Mesenteric fat pad (tissue), 1 donor: ENCODE measurements around the gene MRPL53. TPM values are rescaled to one million over a fixed set of nuclear protein-coding genes. Genes with fewer than 3 reads are reported as not detected.
A peak's percentile ranks its signal among the peaks of the same experiment; 100 is the strongest.
"Not testable (repeated sequence)": the region's sequence is repeated elsewhere in the genome, so short reads cannot be mapped to it uniquely, and the experiment has no call there.

Experiments
- DNase-seq: peaks from one replicate; pipeline ENCODE4 v3.0.0-alpha.2; 2020; ENCODE audit warnings: low spot score
- total RNA-seq: library from RNA; stranded (reverse); fragmentation: NEBNext Ultra II Directional; extraction: Animal tissue kit (Norgen Biotek cat#: 25700); gene quantifications from one replicate; pipeline ENCODE4 v1.2.1, GENCODE V29; 2021
- donor health status: DM: yes; HTN: yes; CAD: no.

The MRPL53 gene
- total RNA-seq, 1 donor from 2014 or later, result 102 TPM

DNA sequence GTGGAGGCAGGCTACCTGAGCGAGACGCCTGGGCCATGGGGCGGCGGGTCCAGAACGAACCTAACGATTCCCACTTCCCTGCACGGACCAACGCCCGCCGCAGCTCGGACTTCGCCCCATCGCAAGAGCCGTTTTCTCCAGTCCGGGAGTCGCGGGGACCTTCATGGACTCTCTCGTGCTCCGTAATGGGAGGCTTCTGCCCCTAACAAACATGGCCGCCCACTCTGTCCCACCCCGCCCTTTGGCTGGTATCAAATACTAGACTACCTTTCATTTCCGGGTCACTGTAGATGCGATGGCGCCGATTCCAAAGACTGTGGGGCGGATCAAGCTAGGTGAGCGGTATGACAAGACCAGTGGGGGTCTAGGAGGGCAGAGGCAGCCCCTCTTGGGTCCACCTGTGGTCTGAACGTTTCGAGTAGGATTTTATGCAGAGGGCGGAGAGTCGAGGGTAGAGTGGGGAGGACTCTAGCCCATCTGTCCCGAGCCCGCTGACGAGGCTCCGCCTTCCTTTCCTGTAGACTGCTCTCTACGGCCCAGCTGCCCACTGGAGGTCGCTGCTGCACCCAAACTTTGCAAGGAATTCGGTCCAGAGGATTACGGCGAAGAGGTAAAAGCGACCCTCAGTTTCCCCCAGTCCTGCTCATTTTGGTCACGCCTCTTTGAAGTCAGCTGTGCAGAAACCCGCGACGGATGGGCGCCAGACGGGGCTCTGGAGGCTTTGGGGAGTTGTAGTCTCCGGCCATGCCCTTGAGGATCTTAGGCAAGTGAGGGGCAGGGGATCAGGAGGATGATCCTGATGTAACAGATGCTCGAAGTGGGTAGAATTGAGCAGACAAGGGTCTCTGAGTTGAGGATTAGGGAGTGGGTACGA lies 10.6 kb upstream of the MRPL53 start, which contains the start of the genes CCDC142 and TTC31:
CCDC142 (minus strand) TSS at position 198 of the 874 bp plus-strand sequence; CDS start at position 37, 161 bp downstream.
TTC31 (plus strand) TSS at position 281 of the 874 bp plus-strand sequence; CDS start at position 296, 15 bp downstream.
- peak; percentile 96 for DNase-seq

DNA sequence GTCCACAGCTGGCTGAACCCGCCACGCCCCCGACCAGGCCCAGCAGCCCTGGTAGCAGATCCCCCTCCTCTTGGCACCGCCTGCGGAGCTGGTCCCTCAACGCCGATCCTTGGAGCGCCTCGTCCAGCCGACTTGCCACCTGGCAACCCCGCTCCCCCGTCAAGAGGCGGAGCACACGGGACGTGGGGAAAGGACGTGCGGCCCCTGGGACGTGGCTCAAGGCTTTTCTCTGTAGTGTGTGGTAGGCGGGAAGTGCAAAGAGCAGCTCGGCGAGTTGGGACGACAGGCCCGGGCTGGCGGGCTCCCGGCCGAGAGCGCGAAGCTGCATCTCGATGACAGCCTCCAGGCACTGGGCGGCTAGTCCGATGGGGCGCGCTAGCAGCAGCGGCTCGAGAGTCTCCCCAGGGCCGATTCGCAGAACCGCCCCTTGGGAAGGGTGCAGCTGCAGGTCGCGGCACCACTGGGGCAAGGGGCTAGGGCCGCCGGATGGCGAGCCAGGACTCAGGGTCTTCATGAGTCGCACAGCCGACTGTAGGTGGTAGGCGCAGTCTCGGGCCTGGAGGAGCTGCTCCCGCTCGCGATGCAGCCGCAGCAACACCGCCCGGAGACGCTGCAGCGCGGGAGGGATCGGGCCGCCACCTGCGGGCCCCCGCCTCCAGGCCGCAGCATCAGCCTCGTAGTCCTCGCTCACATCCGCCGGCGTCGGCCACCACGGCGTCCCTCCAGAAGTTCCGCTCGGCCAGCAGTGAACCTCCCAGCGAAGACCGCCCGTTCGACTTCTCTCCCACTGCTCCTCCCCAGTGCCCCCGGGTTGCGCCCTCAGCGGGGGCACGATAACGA lies 9.7 kb upstream of the MRPL53 start:
- DNase-seq, result no peak

DNA sequence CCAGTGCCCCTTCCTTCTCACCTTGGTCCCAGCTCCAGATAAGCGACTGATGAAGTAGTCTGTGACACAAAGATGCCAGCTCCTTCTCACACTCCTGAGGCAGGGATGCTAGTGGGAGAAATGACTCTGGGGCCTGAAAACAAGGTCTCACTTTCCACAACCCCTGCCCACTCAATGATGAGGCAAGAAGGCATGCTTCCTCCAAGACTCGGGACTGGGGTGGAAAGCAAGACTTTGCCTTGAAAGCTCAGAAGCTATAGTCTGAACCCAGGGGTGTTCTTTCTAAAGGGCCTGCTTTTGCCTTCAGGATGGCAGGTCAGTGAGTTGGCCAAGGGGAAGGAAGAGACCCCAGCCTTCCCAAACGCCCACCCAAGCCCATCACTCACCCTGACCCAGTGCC lies 9.0 kb upstream of the MRPL53 start:
- DNase-seq, result no peak

DNA sequence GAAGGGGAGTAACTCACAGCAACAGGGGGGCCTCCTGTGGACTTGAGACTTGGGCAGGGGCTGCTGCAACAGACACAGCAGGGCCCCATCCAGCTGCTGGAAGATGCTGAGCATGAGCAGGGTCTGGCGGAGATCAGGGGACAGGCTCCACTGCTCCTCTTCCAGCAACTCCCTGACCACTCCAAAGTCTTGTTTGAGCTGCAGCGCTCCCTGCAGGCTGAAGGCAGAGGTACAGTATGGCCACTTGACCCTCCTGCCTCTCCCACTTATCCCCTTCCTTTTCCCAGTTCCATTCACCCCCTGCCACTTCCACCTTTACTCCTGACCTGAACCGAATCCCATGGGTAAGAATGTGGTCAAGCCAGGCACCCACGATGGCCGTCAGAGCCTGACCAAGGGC lies 2.4 kb upstream of the MRPL53 start:
- DNase-seq, result no peak

DNA sequence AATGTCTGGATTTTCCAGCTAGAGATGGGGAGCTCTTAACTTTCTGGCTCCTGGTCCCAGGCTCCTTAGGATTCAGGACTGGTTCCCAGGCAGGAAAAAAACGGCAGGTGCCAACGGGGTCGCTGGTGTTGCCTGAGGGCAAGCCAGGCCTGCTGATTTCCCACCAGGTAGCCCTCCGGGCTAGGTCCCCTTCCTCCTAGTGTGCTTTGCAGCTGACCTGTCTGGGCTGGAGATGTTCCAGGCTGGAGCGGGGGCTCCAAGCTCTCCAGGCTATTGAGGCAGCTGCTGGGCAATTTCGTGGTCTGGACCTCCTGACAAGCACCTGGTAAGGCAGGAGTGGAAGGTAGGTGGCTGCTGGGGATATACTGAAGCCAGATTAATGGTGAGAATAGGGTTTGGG lies 2.0 kb upstream of the MRPL53 start:
- no peak for DNase-seq

DNA sequence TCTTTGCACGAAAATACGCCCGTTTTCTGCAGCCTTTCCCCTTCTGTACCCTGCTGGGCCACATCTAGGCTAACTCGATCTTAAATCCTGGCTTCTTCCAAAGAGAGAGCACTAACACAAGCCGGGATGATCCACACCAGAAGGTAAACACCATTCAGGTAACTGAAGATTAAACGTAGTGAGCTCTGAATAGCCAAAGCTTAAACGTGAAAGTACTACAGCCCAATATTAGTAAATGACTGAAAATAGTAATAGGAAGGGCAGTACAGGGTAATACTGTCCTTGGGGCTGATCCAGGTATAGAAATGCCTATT lies 422 bp upstream of the MRPL53 start:
- DNase-seq, result no peak

DNA sequence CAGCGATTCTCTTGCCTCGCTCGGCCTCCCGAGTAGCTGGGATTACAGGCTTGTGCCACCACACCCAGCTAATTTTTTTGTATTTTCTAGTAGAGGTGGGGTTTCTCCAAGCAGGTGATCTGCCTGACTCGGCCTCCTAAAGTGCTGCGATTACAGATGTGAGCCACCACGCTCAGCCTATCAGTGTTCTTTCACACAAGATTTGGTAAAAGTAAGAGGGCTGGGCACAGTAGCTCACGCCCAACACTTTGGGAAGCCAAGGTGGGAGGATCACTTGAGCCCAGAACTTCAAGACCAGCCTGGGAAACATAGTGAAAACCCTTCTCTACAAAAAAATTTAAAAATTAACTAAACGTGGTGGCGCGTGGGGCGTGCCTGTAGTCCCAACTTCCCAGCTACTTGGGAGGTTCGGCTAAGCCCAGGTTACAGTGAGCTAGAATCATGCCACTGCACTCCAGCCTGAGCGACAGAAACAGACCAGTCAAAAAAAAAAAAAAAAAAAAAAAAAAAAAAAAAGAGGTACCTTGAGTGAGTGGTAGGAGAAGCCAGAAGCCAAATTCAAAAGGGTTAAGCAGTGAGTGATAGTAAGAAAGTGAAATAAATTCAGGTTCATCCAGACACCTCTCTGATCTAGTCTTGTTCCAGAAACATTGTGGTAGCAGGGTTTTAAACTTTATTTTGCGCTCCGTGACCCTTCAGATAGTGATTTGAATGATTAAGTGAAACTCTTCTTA lies 981 bp downstream of the MRPL53 start:
- DNase-seq, result no peak

DNA sequence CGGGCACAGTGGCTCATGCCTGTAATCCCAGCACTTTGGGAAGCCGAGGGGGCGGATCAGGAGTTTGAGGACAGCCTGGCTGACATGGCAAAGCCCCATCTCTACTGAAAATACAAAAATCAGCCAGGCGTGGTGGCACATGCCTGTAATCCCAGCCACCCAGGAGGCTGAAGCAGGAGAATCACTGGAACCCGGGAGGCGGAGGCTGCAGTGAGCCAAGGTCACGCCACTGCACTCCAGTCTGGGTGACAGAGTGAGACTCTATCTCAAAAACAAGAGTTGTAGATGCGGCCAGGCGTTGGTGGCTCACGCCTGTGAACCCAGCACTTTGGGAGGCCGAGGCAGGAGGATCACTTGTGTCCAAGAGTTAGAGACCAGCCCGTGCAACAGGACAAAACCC lies 1.7 kb downstream of the MRPL53 start:
- not testable (repeated sequence) for DNase-seq

DNA sequence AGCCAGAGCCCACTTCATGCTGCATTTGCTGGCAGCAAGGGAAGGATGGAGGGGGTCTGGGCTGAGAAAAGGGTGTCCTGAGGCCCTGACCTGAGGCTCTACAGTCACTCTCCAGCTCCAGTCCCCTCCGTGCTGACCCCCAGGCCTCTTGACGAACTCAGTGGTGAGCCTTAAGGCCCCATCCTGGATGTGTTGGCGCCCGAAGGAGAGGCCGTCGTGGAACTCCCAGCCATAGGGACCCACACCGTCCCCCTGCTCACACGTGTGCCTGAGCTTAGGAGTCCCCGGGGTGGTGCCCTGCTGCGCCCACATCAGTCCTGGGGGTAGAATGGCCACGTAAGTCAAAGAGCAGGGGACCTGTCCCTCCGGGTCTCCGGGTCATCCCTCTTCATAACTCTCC lies 8.1 kb downstream of the MRPL53 start:
- DNase-seq, result no peak

DNA sequence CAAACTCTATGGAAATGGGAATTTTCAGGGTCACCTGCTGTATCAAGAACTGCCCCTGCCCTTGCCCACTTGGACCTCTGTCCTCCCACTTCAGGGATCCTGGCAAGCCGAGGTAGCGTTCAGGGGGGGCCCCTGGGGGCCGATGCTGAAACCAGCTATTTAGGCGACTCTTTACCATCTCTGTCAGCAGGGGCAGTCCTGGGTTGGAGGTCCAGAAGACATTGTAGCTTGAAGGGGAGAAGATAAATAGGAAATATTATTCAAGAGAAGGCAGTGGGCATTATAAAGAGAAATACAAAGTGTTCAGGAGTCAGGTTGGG lies 9.7 kb downstream of the MRPL53 start:
- DNase-seq, result no peak

DNA sequence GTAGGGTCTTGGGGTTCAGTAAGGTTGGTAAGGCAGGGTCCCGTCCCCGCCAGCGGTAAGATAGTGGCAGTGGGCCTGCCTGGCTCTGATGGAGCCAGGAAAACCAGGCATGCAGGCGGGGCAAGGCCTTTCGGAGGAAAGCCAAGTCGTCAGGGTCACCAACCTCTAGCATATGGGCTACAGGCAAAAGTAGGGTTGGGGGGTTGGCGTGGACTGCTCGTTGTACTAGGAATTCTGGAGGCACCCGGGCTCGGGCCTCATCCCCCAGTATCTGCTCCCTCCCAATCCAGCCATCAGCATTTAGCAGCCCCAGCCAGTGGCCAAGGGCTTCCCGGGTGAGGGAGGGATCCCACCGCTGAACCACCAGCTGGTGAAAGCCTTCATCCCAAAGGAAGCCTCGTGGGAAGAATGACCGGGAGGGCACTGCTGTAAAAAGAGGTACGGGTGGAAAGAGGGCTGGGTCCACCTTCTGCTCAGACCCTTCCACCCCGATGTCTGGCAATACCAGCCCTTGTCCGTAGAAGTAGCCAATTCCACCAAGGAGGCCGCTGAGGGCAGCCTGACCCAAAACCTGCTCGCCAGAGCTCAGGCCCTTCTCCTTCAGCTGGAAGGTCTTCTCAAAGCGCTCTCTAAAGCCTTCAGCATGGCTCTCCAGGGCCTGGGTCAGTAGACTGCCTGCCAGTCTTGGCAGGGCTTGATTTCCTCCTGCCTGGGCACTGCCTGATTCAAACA lies 10.3 kb downstream of the MRPL53 start:
- DNase-seq, result no peak

DNA sequence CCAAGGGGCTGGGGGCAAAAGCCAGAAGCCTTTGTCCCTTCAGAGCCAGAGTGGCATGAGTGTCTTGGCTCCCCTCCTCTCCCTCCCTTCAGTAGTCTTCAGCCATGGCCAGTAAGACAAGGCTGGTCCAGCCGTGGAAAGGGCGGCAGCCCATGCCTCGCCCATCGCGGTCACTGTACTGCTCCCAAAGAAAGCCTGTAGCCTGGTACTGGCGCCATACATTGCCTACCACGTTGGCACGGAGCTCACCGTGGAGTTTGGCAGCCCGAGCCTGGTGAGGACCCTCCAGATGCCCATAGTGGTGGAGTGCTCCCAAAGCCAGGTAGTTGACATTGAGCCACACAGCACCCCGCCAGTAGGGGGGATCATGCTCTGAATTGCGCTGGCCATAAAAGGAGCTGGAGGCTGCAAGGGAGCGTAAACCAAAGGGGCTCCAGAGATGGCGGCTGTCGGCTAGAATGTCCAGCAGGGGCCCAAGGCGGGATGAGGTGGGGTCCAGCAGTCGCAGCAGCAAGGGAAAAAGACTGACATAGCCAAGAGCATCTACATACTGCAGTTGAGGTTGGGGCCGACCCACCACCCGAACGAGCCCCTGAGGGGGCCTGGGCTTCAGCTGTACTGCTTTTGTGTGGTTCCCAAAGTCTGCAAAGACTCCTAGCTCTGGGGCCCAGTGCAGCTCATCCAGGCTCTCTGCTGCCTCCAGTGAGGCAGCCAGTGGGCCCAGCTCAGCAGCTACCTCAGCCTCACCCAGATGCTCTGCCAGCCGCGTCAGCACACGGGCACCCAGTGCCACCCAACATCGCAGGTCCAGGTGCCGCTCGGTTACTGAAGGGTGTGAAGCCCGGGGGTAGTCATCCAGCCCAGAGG lies 11.1 kb downstream of the MRPL53 start:
- no peak for DNase-seq

DNA sequence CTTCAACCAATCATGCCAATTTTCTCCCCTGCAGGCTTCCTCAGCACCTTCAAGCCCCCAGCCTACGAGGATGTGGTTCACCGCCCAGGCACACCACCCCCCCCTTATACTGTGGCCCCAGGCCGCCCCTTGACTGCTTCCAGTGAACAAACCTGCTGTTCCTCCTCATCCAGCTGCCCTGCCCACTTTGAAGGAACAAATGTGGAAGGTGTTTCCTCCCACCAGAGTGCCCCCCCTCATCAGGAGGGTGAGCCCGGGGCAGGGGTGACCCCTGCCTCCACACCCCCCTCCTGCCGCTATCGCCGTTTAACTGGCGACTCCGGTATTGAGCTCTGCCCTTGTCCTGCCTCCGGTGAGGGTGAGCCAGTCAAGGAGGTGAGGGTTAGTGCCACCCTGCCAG lies 12.3 kb downstream of the MRPL53 start:
- DNase-seq, result not testable (repeated sequence)

DNA sequence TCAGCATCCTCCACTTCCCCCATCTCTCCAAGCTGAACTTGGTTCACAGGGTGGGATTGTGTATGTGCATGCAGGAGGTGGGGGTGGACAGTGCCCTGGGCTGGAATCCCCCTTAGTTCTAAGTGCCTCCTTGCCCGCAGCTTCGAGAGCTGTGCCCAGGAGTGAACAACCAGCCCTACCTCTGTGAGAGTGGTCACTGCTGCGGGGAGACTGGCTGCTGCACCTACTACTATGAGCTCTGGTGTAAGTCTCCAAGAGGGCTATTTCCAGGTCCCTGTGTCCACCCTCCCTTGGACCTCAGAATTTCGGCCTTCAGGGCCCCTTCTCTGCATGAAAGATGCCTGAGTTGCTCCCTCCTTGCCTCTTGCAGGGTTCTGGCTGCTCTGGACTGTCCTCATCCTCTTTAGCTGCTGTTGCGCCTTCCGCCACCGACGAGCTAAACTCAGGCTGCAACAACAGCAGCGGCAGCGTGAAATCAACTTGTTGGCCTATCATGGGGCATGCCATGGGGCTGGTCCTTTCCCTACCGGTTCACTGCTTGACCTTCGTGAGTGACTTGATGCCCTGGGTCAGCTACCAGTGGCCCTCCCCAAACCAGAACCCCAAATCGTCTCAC lies 12.9 kb downstream of the MRPL53 start:
- DNase-seq, result not testable (repeated sequence)

DNA sequence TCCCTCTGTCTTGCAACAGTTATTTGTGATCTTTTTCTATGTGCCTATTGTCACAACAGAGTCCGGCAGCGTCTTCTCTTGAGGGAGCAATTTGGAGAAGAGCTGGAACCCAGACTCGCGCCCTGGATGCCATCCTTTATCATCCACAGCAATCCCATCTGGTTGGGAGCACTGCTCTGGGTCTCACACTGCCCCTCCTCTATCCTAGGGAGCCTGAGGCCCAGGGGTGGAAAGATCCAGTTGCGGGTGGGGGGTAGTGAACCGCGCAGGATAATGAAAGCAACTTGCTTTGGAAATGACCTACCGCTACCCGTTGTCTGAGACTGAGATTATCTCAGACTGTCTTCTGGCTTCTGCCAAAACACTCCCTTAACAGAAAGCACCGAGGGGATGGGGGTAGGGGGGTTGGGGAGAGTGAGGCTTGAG lies 13.5 kb downstream of the MRPL53 start:
- no peak for DNase-seq

DNA sequence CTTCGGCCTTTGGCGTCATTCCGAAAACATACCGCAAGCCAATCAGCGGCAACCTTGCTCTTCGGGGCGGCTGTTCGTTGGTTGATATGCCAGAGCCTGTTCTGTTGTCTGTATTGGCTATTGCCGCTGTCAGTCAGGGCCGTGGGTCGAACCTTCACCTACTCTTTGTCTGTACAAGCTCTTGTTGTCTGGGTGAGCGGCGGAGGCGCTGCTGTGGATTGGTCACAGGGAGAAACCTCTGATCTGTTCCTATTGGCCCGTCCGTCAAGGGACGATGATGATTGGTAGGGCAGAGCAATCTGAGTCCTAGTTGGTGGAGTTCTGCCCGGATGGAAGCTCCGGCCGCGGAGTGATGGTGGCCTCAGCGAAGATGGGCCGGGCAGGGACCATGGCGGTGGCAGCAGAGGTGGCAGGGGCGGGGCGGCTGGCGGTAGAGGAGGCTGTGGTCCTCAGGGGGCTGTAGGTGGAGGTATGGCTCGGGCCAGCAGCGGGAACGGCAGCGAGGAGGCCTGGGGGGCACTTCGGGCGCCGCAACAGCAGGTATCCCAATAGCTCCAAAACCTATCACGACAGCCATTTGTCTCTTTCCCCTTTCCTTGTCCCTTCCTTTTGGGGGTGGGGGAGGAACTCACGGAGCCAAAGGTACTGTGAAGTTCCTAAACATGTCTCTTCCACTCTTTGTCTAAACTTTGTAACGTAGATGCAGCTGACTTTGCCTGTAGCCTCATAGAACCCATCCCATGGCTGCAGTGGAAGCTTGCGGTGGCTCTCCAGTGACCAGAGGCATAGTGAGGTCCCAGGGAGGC lies 14.1 kb downstream of the MRPL53 start, which contains the start of gene WBP1:
WBP1 (plus strand) TSS at position 307 of the 806 bp plus-strand sequence; CDS start at position 472, 165 bp downstream.
- peak; percentile 99 for DNase-seq

DNA sequence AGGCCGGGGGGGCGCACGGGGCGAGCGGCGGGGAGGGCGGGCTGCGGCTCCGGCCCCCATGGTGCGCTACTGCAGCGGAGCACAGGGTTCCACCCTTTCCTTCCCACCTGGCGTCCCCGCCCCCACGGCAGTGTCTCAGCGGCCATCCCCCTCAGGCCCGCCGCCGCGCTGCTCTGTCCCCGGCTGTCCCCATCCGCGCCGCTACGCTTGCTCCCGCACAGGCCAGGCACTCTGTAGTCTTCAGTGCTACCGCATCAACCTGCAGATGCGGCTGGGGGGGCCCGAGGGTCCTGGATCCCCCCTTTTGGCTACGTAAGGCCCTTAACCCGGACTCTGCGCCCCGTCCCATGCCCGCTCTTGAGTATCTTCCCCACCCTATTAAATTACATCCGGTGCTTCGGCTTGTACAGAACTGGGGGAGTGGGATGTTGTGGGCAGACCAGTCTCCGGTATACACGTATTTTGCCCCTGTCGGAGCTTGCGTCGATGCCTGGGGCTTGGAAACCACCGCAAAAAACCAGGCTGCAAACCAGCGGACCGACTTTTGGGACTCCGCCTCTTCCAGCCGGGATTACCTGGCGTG lies 14.8 kb downstream of the MRPL53 start:
- no peak for DNase-seq

DNA sequence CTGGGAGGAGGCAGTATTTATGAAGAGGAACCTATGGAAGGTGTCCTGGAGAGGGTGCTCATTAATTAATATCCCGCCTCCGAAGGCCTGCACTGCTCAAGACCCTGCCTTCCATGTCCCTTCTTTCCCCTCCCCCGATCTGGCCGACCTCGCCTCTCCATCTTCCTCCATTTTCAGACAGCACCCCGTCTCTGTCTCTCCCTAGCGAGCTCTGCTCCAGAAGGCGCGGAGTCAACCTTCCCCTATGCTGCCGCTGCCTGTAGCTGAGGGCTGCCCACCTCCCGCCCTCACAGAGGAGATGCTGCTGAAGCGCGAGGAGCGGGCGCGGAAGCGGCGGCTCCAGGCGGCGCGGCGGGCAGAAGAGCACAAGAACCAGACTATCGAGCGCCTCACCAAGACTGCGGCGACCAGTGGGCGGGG lies 15.3 kb downstream of the MRPL53 start:
- no peak for DNase-seq
